ENCODE results near the gene CSRNP2.

Gene CSRNP2

GRCh38 chr12:51075390-51075789 lies 8.0 kb downstream of the CSRNP2 start:
- POLR2A ChIA-PET: interaction anchor here (2.3 kb wide), 1 partner anchor 8 kb away, joined by 18 read pairs; the partner anchor contains the start of gene CSRNP2
- DNase-seq (ENCODE audit: extremely low spot score): no peak
- CTCF ChIA-PET: interaction anchor here (1.1 to 2.4 kb wide), 4 partner anchors 9 to 177 kb away, joined by 3 to 7 read pairs (median 4); no protein-coding TSS in a partner anchor
- no peak for TF ChIP-seq CTCF (IDR thresholded peaks at IDR 0.05; ENCODE audit: control extremely low read depth, extremely low read depth, low read depth, missing control alignments)

GRCh38 chr12:51071663-51072062 lies 11.7 kb downstream of the CSRNP2 start:
- no peak for TF ChIP-seq CTCF (IDR thresholded peaks at IDR 0.05; ENCODE audit: control extremely low read depth, extremely low read depth, low read depth, missing control alignments)
- ChIA-PET POLR2A (interaction anchor here (0.7 kb wide), 1 partner anchor 12 kb away, joined by 4 read pairs; the partner anchor contains the start of gene CSRNP2), CTCF (interaction anchor here (0.7 to 1.1 kb wide), 2 partner anchors 10 to 20 kb away, joined by 3 read pairs; no protein-coding TSS in a partner anchor)
- no peak for DNase-seq (ENCODE audit: extremely low spot score)

GRCh38 chr12:51070004-51070403 lies 13.4 kb downstream of the CSRNP2 start:
- POLR2A ChIA-PET: interaction anchor here (1.6 kb wide), 1 partner anchor 13 kb away, joined by 6 read pairs; the partner anchor contains the start of gene CSRNP2

GRCh38 chr12:51067771-51068170 lies 15.6 kb downstream of the CSRNP2 start:
- no peak for TF ChIP-seq CTCF (IDR thresholded peaks at IDR 0.05; ENCODE audit: control extremely low read depth, extremely low read depth, low read depth, missing control alignments)
- POLR2A ChIA-PET: interaction anchor here (1.5 kb wide), 1 partner anchor 16 kb away, joined by 8 read pairs; the partner anchor contains the start of gene CSRNP2
- DNase-seq (ENCODE audit: extremely low spot score): no peak
- CTCF ChIA-PET: no interaction called here

More at GRCh38 chr12:51070004-51070403, 13.4 kb downstream of the CSRNP2 start:
- CTCF ChIA-PET: interaction anchor here (1.3 to 1.6 kb wide), 2 partner anchors 13 to 21 kb away, joined by 3 to 4 read pairs; no protein-coding TSS in a partner anchor
- no peak for TF ChIP-seq CTCF (IDR thresholded peaks at IDR 0.05; ENCODE audit: control extremely low read depth, extremely low read depth, low read depth, missing control alignments)
- DNase-seq (ENCODE audit: extremely low spot score): no peak

- CTCF ChIA-PET: interaction anchor here (0.9 to 1.0 kb wide), 2 partner anchors 8 to 15 kb away, joined by 3 to 4 read pairs; no protein-coding TSS in a partner anchor
- POLR2A ChIA-PET: interaction anchor here (1.5 kb wide), 1 partner anchor 16 kb away, joined by 8 read pairs; the partner anchor contains the start of gene CSRNP2
- no peak for DNase-seq (ENCODE audit: extremely low spot score)
- TF ChIP-seq CTCF (IDR thresholded peaks at IDR 0.05; ENCODE audit: control extremely low read depth, extremely low read depth, low read depth, missing control alignments): no peak
These were observed 16.2 kb downstream of the CSRNP2 start for GRCh38 chr12:51067229-51067628.

GRCh38 chr12:51065530-51065929 lies 17.9 kb downstream of the CSRNP2 start:
- no peak for DNase-seq (ENCODE audit: extremely low spot score)
- no peak for TF ChIP-seq CTCF (IDR thresholded peaks at IDR 0.05; ENCODE audit: control extremely low read depth, extremely low read depth, low read depth, missing control alignments)
- POLR2A ChIA-PET: no interaction called here
- CTCF ChIA-PET: interaction anchor here (0.7 to 1.5 kb wide), 2 partner anchors 9 to 300 kb away, joined by 3 to 4 read pairs; no protein-coding TSS in a partner anchor

All from GM10248 (cell line).